Activated naive CD4-positive, alpha-beta T cell treated with anti-CD3 and anti-CD28 coated beads, Interleukin-2, amount 50 U/mL, for 16 hours (primary cell): ENCODE data around the gene USE1.
A peak's percentile ranks its signal among the peaks of the same experiment; 100 is the strongest.

Source experiments
- DNase-seq: peaks from one replicate; pipeline ENCODE4 v3.0.0-alpha.2; 2020

The USE1 gene

DNA sequence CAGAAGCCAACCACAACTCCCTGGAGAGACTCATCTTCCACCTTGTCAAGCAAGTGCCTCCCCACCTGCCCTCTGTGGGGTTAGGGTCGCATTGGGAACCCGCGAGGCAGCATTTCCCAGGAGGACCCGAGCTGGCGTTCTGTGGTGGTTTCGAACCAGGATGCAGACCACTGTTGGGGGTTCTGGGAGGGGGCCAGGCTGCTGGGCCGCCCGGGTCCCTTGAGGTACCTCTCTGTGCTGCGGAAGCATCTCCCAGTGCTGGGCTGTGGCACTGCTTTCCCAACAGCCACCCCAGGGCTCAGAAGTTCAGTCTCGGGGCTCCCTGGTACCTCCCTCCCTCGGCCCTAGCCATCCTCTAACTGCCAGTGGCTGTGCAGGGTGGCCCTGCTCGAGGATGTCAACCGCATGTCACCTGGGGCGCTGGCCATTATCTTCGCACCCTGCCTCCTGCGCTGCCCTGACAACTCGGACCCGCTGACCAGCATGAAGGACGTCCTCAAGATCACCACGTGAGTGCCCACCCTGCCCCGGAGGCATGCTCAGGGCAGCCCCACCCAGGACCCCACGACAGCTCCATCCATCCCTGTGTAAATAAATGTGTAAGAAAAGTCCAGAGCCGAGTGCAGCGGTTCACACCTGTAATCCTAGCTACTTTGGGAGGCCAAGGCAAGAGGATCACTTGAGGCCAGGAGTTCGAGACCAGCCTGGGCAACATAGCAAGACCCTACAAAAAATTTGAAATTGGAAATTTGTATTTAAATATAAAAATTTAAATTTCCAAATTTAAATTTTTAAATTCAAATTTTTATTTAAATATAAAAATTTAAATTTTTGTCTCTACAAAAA is 8.2 kb upstream of the USE1 start:
- no peak for DNase-seq

DNA sequence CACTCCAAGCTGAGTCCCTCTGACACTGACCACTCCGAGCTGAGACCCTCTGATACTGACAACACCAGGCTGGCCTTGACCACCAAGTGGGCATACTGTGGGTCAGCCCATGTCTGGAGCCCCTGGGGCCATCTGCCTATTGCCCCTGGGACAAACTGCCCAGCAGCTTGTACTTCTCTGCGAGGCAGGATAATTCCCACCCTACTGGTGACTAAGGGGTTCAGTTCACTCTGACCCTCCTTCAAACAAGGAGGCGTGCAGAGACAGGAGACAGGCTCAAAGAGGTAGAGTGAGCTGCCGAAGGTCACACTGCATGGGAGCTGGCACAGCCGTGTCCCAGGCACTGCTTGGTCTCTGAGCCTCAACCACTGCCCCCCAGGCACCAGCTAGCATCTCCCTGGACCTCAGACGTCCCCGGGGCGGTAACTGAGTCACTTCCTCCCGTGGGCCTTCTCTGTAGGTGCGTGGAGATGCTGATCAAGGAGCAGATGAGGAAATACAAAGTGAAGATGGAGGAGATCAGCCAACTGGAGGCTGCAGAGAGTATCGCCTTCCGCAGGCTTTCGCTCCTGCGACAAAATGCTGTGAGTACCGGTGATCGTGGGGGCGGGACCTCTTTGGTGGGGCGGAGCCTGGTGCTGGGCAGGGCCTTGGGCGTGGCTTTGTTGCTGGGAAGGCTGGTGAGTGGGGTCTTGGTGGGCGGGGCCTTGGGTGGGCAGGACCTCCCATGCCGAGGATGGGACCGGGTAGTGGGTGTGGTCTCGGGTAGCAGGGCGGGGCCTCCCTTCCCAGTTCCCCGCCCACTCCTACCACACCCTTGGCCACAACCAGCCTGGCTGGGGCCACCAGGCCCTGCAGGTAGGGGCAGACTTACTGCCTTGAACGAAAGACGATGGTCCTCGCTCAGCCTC is 5.8 kb upstream of the USE1 start:
- peak; percentile 41 for DNase-seq

DNA sequence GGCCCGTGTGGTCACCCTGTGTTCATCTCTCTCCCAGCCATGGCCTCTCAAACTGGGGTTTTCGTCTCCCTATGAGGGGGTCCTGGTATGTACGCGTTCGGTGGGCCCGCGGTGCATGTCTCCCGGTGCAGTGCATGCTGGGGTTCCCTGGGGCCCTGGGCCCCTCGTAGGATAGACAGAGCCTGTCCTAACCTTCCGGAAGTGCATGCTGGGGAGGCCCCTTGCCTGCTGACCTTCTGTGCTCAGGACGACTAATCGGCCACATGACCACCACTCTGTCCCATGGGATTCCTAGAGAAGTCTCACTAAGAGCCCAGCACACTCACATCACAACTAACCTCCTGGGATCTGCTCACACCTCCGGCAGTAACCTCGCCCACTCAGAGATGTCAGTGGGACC is 4.9 kb upstream of the USE1 start:
- DNase-seq = no peak

GRCh38 chr19:17211547-17212446 is 3.4 kb upstream of the USE1 start:
- no peak for DNase-seq

- no peak for DNase-seq
These were observed 1.8 kb upstream of the USE1 start for GRCh38 chr19:17213334-17213733.

DNA sequence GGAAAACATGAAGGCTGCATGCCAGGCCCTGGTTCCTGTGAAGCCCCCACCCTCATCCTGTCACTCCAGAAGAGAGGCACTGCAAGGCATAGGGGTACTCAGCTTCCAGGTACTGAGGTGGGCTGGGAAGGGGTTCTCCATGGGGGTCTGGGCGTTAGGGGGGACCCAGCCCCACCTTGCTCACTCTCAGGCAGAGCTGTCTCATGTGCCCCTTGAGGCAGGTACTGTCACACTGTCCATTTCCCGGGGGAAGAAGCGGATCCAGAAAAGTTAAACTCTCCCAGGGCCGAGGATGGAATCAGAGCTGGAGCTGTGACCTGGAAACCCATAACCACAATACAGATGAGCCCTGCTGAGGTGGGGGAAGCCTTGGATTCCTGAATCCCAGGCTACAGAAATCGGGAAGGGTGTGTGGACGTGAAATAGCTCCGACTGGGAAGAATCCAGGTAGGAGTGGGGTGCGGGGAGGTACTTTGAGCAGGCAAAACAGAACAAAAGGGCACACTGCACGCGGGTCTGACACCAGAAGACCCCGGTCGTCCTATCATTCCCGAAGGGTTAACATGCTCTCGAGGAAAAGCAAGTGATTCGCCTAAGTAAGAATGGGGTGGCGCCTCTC is 540 bp upstream of the USE1 start:
- no peak for DNase-seq

DNA sequence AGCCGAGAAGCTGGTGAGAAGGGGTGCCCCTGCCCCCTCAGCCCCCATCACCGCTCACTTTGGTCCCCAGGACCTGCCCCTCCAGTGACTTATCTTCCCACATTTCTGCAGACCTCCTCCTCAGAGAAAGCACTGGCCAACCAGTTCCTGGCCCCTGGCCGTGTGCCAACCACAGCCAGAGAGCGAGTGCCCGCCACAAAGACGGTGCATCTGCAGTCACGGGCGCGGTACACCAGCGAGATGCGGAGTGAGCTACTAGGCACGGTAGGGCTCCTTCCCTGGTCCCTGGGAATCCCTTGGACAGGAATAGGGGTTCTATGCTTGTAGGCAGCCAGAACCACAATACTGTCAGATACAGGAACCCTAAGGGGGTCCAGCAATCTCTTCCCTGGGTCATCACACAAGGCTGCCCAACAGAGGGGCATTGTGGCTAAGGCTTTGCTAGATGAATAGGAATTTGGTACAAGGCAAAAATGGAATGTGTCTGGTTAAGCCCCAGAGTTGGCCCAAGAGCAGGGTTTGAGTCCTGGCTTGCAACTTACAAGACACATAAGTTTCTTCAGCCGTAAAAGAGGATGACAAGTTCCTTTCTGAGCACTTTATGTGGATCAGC is 1.0 kb downstream of the USE1 start:
- DNase-seq = no peak

DNA sequence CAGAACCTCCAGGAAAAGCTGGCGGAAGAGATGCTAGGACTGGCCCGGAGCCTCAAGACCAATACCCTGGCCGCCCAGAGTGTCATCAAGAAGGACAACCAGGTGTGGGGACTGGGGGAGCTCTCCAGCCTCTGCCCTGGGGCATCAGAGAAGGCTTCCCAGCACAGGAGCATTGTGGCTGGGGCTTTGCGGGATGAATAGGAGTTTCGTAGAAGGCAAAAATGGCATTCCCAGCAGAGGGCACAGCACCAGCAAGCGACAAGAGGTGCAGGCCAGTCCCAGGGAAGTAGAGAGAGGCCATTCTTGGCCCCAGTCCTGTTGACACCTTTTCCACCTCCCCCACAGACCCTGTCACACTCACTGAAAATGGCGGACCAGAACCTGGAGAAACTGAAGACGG is 4.1 kb downstream of the USE1 start:
- no peak for DNase-seq

GRCh38 chr19:17220207-17220758 is 5.1 kb downstream of the USE1 start:
- DNase-seq = no peak

DNA sequence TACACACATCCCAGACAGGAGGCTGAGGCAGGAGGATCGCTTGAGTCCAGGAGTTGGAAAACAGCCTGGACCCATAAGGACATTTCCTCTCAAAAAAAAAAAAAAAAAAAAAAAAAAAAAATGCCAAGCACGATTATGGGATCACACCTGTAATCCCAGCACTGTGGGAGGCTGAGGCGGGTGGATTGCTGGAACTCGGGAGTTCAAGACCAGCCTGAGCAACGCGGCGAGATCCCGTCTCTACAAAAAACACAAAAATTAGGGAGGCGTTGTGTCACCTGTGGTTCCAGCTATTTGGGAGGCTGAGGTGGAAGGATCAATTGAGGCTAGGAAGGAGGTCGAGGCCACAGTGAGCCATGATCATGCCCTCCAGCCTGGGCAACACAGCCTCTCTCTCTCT is 9.9 kb downstream of the USE1 start:
- DNase-seq = no peak

DNA sequence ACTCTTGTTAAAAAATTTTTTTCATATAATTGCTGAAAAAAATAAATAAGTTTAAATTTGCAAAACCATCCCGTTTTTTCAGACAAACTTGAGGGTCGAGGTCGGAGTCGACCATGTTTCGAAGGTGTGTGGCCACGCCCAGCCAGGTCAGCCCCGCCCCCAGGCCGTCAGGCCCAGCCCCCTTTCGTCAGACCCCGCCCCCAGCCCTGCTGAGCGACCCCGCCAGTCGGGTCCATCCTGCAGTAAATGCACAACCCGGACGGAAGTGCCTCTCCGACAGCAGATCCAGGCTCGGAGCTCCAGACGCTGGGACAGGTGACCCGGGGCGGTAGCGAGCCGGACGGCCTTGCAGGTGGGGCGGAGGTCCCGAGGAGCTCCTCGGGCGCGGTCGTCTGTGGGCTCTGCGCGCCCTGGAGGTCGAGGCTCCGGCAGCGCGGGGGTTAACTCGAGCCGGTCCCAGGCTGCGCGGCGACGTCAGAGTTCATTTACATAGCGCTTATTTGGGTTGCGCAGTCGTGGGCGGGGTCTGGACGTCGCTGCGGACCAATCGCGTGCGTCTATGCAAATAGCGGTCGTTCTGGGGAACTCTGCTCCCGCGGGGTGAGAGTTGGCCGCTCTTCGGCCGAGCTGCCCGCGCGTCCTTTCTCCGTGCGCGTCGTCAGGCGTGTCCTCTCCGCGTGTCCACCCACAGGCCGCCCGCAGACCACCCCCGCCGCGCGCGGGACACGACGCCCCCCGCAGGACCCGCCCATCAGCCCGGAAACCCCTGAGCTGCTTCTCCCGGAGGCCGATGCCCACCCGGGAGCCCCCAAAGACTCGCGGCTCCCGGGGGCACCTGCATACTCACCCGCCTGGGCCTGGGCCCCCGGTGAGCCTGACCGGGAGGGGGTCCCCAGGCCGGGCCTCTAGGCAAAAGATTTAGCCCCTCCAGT is 11.1 kb downstream of the USE1 start, which contains the start of gene OCEL1:
Gene OCEL1 (plus strand): TSS at position 225 of the 932 bp plus-strand sequence. CDS start 22 bp downstream, at position 247.
- peak; percentile 97 for DNase-seq

GRCh38 chr19:17227798-17228367 is 12.7 kb downstream of the USE1 start:
- no peak for DNase-seq

DNA sequence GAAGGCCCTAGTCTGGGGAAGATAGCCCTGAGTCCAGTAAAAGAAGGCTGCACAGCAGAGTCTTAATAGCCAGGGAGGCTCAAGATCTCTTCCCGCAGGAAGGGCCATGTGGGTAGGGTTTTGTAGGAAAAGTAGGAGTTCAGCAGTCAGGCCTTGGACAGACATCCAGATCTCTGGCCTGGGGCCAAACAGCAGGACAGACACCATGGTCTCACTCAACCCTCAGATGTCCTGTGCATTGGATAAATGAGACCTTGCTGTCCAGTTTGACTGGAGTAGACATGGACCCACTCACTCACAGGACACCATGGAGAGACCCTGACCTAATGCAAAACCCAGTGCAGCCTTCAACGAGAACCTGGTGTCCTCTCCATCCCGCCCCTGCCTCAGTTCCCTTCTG is 14.7 kb downstream of the USE1 start:
- no peak for DNase-seq

- no peak for DNase-seq
These were observed 17.1 kb downstream of the USE1 start for GRCh38 chr19:17232258-17232657.

- DNase-seq = peak; percentile 74
These were observed 19.7 kb downstream of the USE1 start for GRCh38 chr19:17234911-17235299.

DNA sequence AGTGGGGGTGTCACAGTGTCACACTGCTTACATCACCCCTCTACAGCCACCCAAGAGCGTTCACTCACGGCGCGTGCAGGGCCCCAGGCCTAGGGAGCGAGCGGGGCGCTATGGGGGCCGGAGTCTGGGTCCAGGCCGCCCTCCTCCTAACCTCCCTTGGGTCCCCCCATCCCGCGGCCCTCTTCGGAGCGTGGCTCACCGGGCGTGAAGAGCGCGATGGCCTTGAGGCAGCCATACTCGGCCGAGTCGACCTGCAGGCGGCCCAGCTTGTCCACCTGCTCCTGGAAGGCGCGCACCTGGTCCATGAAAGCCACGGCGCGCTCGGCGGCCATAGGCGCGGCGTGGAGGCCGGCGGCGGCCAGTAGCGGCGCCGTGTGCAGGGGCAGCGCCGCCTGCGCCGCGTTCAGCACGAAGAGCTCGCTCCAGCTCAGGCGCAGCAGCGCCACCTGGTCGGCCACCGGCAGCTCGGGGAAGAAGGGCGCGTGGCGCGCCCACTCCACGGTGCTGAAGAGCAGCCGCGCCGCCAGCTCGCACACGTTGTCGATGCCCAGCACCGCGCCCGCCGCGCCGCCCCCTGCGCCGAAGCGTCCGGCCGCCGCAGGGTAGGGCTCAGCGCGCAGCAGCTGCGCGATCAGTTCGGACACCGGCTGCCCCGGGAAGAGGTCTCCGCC is 20.3 kb downstream of the USE1 start:
- peak; percentile 80 for DNase-seq

DNA sequence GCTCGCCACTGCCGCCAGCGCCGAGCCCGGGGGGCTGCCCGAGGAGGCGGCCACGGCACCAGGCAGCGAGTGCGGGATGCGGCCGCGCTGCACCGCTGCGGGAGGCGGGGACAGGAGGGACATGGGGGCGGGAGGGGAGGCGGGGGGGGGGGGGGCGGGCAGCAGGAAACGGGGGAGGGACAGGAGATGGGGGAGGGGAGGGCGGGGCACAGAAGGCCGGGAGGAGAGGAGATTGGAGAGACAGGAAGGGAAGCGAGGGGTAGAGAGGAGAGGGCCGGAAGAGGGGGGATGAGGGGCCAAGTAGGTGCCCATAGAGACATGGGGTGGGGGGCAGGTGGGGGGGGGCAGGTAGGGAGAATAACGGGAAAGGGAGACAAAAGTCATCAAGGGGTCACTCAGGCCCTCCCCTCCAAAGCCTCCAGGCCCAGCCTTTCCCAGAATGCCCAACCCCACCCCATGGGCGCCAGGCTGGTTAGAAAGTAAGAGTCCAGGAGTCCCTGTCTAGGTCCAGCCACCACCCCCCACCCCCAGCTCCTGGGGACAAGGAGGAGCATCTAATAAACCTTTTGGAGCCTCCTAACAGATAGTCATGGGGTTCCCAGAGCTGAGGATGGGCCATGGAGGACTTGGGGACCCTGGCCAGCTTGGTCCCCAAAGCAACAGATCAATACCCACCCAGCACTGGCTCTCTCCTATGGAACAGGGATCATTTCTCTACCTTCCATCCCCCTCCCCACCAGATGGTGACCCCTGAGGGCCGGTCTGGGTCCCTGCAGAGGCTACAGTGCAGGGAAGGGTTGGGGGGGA is 21.0 kb downstream of the USE1 start:
- DNase-seq = no peak

- no peak for DNase-seq
These were observed 21.8 kb downstream of the USE1 start for GRCh38 chr19:17236811-17237543.
